ENCODE data around the gene ADGRG7. TPM values are rescaled to one million over a fixed set of nuclear protein-coding genes. Genes with fewer than 3 reads are reported as not detected.

The ADGRG7 gene
- polyA plus RNA-seq, 2 of the 4 experiments (the other 2 are of a cell fraction), result 0.09 TPM; not detected in 1

GRCh38 chr3:100743535-100743934 is 134.1 kb downstream of the ADGRG7 start:
- H3K4me1 ChIP-seq, result no peaks in the 10 kb centered on the region
- no peak overlapping the region for H3K4me2 ChIP-seq
- ChIA-PET CTCF (interaction anchor here (1.2 kb wide), 1 partner anchor 453 kb away, joined by 3 read pairs; no protein-coding TSS in a partner anchor), POLR2A (no interaction called here)
- FAIRE-seq (no peak), ATAC-seq (no peak), DNase-seq (ENCODE audit: low read depth in 1 of 2, low spot score in 1 of 2) (no peak)
- WGBS (ENCODE audit: missing lambda C conversion rate), result 78% methylated on average over 3 of the region's 3 CpGs
- no peak overlapping the region for H3K4me3 ChIP-seq
- no peak for TF ChIP-seq POLR2A (IDR thresholded peaks at IDR 0.05; ENCODE audit: low read length)
- no peak for TF ChIP-seq MAX (IDR thresholded peaks at IDR 0.05)
- no peak for TF ChIP-seq BHLHE40 (IDR thresholded peaks at IDR 0.05; ENCODE audit: low read depth, low read length)
- TF ChIP-seq MYC (IDR thresholded peaks at IDR 0.05; ENCODE audit: borderline replicate concordance, low read length), result no peak
- TF ChIP-seq FOXS1 (CRISPR knock-in tag; IDR thresholded peaks at IDR 0.05), result no peak
- TF ChIP-seq RCOR1 (IDR thresholded peaks at IDR 0.05; ENCODE audit: low read depth, low read length), result no peak
- TF ChIP-seq EHMT2 (IDR thresholded peaks at IDR 0.05; ENCODE audit: low read depth), result no peak
- no peak for TF ChIP-seq RAD21 (conservative IDR thresholded peaks at IDR 0.05 in 1 of 2, IDR thresholded peaks at IDR 0.05 in 1 of 2)
- TF ChIP-seq JUNB (IDR thresholded peaks at IDR 0.05), result no peak
- no peak for TF ChIP-seq PBX3 (IDR thresholded peaks at IDR 0.05)
- no peak for TF ChIP-seq E2F6 (IDR thresholded peaks at IDR 0.05; ENCODE audit: borderline replicate concordance, low read depth)
- TF ChIP-seq BCL3 (IDR thresholded peaks at IDR 0.05), result no peak
- no peak for TF ChIP-seq PHF8 (IDR thresholded peaks at IDR 0.05; ENCODE audit: borderline replicate concordance, low read depth)
- no peak for TF ChIP-seq CTCF (IDR thresholded peaks at IDR 0.05)
- no peak for TF ChIP-seq EP300 (IDR thresholded peaks at IDR 0.05)
- no peak for TF ChIP-seq RFX5 (IDR thresholded peaks at IDR 0.05)
- no peak for TF ChIP-seq HOXB5 (CRISPR knock-in tag; IDR thresholded peaks at IDR 0.05)
- TF ChIP-seq ESRRA (IDR thresholded peaks at IDR 0.05; ENCODE audit: borderline replicate concordance, low read length), result no peak
- no peak for TF ChIP-seq GATA3 (IDR thresholded peaks at IDR 0.05; ENCODE audit: borderline replicate concordance)
- no peak overlapping the region for H3K27ac ChIP-seq
- H3K9me3 ChIP-seq, result no peaks in the 10 kb centered on the region

- 98% methylated on average over 2 of the region's 2 CpGs for WGBS (ENCODE audit: missing lambda C conversion rate)
- H3K9me3 ChIP-seq, result no peaks in the 10 kb centered on the region
- no peak overlapping the region for H3K4me2 ChIP-seq
- no peaks in the 10 kb centered on the region for H3K4me1 ChIP-seq
- FAIRE-seq, result no peak
- no peak for DNase-seq (ENCODE audit: low read depth in 1 of 2, low spot score in 1 of 2)
- POLR2A ChIA-PET, result no interaction called here
- CTCF ChIA-PET, result no interaction called here
- ATAC-seq, result no peak
- no peak overlapping the region for H3K4me3 ChIP-seq
- no peak overlapping the region for H3K27ac ChIP-seq
- no peak for TF ChIP-seq HOXB13 (CRISPR knock-in tag; IDR thresholded peaks at IDR 0.05; ENCODE audit: low read depth)
- TF ChIP-seq POLR2AphosphoS2 (conservative IDR thresholded peaks at IDR 0.05; ENCODE audit: low read length), result no peak
- no peak for TF ChIP-seq HOXB5 (CRISPR knock-in tag; IDR thresholded peaks at IDR 0.05)
- no peak for TF ChIP-seq USF2 (IDR thresholded peaks at IDR 0.05)
- TF ChIP-seq NPAS2 (CRISPR knock-in tag; IDR thresholded peaks at IDR 0.05; ENCODE audit: borderline replicate concordance), result no peak
- TF ChIP-seq BHLHE40 (IDR thresholded peaks at IDR 0.05; ENCODE audit: low read depth, low read length), result no peak
- no peak for TF ChIP-seq PHF8 (IDR thresholded peaks at IDR 0.05; ENCODE audit: borderline replicate concordance, low read depth)
These were observed 135.3 kb downstream of the ADGRG7 start for GRCh38 chr3:100744671-100745070.

Small RNA genes within 50 kb of the gene (small RNA-seq; reads per million reads assigned to genes)
- 0 reads per million in 6 experiments for gene RF00322

Other genes with a start within 250 kb of the ADGRG7 start
- 48.6 and 61.8 TPM in 2 replicates for gene TOMM70, start 208.5 kb upstream of the ADGRG7 start, polyA plus RNA-seq (2011; rRNA removed)
- gene TOMM70, start 208.5 kb upstream of the ADGRG7 start, polyA plus RNA-seq (2017; fragmentation: RNase III; extraction: RNeasy Plus Mini Kit Qiagen cat#74134 plus additional on column Dnase treatment), result 49.1 to 55.4 TPM (median 49.3 TPM) in 3 replicates
- 1.2 and 2.0 TPM in 2 replicates for gene LNP1, start 208.1 kb upstream of the ADGRG7 start, polyA plus RNA-seq (2011; rRNA removed)
- 1.3 to 1.8 TPM (median 1.6 TPM) in 3 replicates for gene LNP1, start 208.1 kb upstream of the ADGRG7 start, polyA plus RNA-seq (2017; fragmentation: RNase III; extraction: RNeasy Plus Mini Kit Qiagen cat#74134 plus additional on column Dnase treatment)
- 7.0 and 8.1 TPM in 2 replicates for gene TMEM45A, start 117.0 kb upstream of the ADGRG7 start, polyA plus RNA-seq (2011; rRNA removed)
- gene TMEM45A, start 117.0 kb upstream of the ADGRG7 start, polyA plus RNA-seq (2017; fragmentation: RNase III; extraction: RNeasy Plus Mini Kit Qiagen cat#74134 plus additional on column Dnase treatment), result 3.3 to 5.2 TPM (median 4.6 TPM) in 3 replicates
- gene TFG, start 99.9 kb downstream of the ADGRG7 start, polyA plus RNA-seq (2011; rRNA removed), result 134 and 135 TPM in 2 replicates
- gene TFG, start 99.9 kb downstream of the ADGRG7 start, polyA plus RNA-seq (2017; fragmentation: RNase III; extraction: RNeasy Plus Mini Kit Qiagen cat#74134 plus additional on column Dnase treatment), result 152 to 161 TPM (median 153 TPM) in 3 replicates